Endothelial cell of umbilical vein (primary cell): Measurements from ENCODE around the gene RNF217. TPM values are rescaled to one million over a fixed set of nuclear protein-coding genes. Genes with fewer than 3 reads are reported as not detected.

Experiments
- BruUV-seq: library from RNA; stranded (reverse); fragments of 400-500 nt; replicated peaks from 2 replicates; lab custom pipeline; 2021; lab: Mats Ljungman, UMichigan
- CTCF ChIA-PET: fragments of 300-600, 350-600 bp; sonication (Branson Sonifier 250); formaldehyde crosslinking; loops from one replicate; lab custom pipeline; 2021; ENCODE audit warnings: antibody characterized with exemption, inconsistent platforms; lab: Charles Lee
- POLR2A ChIA-PET: fragments of 300-600, 350-600 bp; sonication (Branson Sonifier 250); formaldehyde crosslinking; loops from one replicate; lab custom pipeline; 2021; ENCODE audit warnings: antibody characterized with exemption, inconsistent platforms; lab: Charles Lee
- DNase-seq: peaks from one replicate; pipeline ENCODE4 v3.0.0-alpha.2; 2011; ENCODE audit warnings: low read depth, low spot score
- FAIRE-seq: peaks from 2 replicates; lab custom pipeline; 2011; peaks lifted over from hg19 to GRCh38; lab: Jason Lieb, UNC
- H2AFZ ChIP-seq: 2 replicates; pipeline ENCODE4 v1.6.0; 2012; ENCODE audit warnings: low read depth, low read length, control low read depth, inconsistent platforms
- H3K27ac ChIP-seq: 2 replicates; pipeline ENCODE4 v1.5.1; 2011; ENCODE audit warnings: low read depth, mild to moderate bottlenecking, control low read depth, low read length, moderate library complexity; ENCODE audit not compliant: insufficient read depth
- H3K27me3 ChIP-seq, 2 experiments: 2 replicates each; pipeline versions ENCODE4 v1.6.0 to v1.6.1; 2011; ENCODE audit warnings: low read length in 2 of 2, mixed read lengths in 1 of 2; ENCODE audit not compliant: control insufficient read depth in 2 of 2, insufficient read depth in 2 of 2
- H3K36me3 ChIP-seq, 2 experiments: 2 replicates in 1 of 2; 3 replicates in 1 of 2; pipeline ENCODE4 v1.5.1; 2011; ENCODE audit warnings: low read length in 2 of 2, mild to moderate bottlenecking in 1 of 2, moderate library complexity in 1 of 2; ENCODE audit not compliant: control insufficient read depth in 2 of 2, insufficient read depth in 2 of 2; ENCODE audit errors: extremely low read depth in 1 of 2
- H3K4me1 ChIP-seq: 3 replicates; pipeline ENCODE4 v1.5.1; 2011; ENCODE audit warnings: mild to moderate bottlenecking, low read length; ENCODE audit not compliant: control insufficient read depth, insufficient read depth; ENCODE audit errors: extremely low read depth
- H3K4me2 ChIP-seq: 2 replicates; pipeline ENCODE4 v1.6.1; 2011; ENCODE audit warnings: low read length, control low read depth, mixed read lengths; ENCODE audit not compliant: insufficient read depth
- H3K4me3 ChIP-seq, 3 experiments: fragments of 200-600 bp in 1 of 3; sonication (generic), shearing (Covaris generic) in 1 of 3; replicated peaks in 1 of 3; 2 replicates each; pipeline ENCODE4 v1.5.1; 2011 to 2016; ENCODE audit warnings: control low read depth in 3 of 3, low read length in 3 of 3, mild to moderate bottlenecking in 2 of 3, inconsistent platforms in 1 of 3, low read depth in 1 of 3, moderate library complexity in 1 of 3; ENCODE audit not compliant: insufficient read depth in 1 of 3
- H3K79me2 ChIP-seq: 2 replicates; pipeline ENCODE4 v1.6.0; 2012; ENCODE audit warnings: low read length, inconsistent platforms; ENCODE audit not compliant: control insufficient read depth, insufficient read depth
- H3K9ac ChIP-seq: replicated peaks from 2 replicates; pipeline ENCODE3; 2011; ENCODE audit warnings: low read length, control low read depth; ENCODE audit not compliant: insufficient read depth; ENCODE audit errors: extremely low read depth
- H3K9me1 ChIP-seq: replicated peaks from 3 replicates; pipeline ENCODE4 v1.6.0; 2011; ENCODE audit warnings: mild to moderate bottlenecking, low read length; ENCODE audit not compliant: control insufficient read depth, insufficient read depth; ENCODE audit errors: extremely low read depth
- H3K9me3 ChIP-seq: replicated peaks from 2 replicates; pipeline ENCODE4 v1.5.1; 2012; ENCODE audit warnings: low read length, inconsistent platforms; ENCODE audit not compliant: control insufficient read depth, insufficient read depth
- H4K20me1 ChIP-seq: replicated peaks from 2 replicates; pipeline ENCODE3; 2011; ENCODE audit warnings: mild to moderate bottlenecking, low read length; ENCODE audit not compliant: control insufficient read depth, insufficient read depth; ENCODE audit errors: extremely low read depth
- EZH2 ChIP-seq: IDR thresholded peaks from 2 replicates; pipeline ENCODE4 v1.6.1; 2012; ENCODE audit warnings: borderline replicate concordance, low read depth, mild to moderate bottlenecking, moderate library complexity, low read length, inconsistent platforms; ENCODE audit not compliant: severe bottlenecking
- FOS ChIP-seq: IDR thresholded peaks from 2 replicates; pipeline ENCODE4 v1.6.1; 2011; ENCODE audit warnings: mild to moderate bottlenecking, low read length, moderate library complexity, borderline replicate concordance; ENCODE audit not compliant: insufficient read depth
- GATA2 ChIP-seq: IDR thresholded peaks from 2 replicates; pipeline ENCODE4 v1.7.0; 2011; ENCODE audit warnings: low read depth, mild to moderate bottlenecking, moderate library complexity, mixed read lengths, low read length; ENCODE audit not compliant: insufficient read length, insufficient read depth
- JUN ChIP-seq: IDR thresholded peaks from 2 replicates; pipeline ENCODE4 v1.6.1; 2011; ENCODE audit warnings: borderline replicate concordance, low read depth; ENCODE audit not compliant: insufficient read length, insufficient read depth
- MYC ChIP-seq: IDR thresholded peaks from one replicate; pipeline ENCODE4 v1.6.1; 2011; ENCODE audit warnings: mild to moderate bottlenecking, low read depth, low read length
- dilution Hi-C: fragments of 300-500 bp; cut with MboI; formaldehyde crosslinking; loops from one replicate; pipeline ENCODE4 v1.15.0; 2019; ENCODE audit warnings: low sequenced_read_pairs; ENCODE audit not compliant: extremely low pct_ligation_motif_present
- intact Hi-C: fragments of 100-400 bp; cut with micrococcal nuclease; formaldehyde crosslinking; loops from one replicate; pipeline ENCODE4 v1.10.0; 2022
- polyA plus RNA-seq, 4 experiments: library from polyadenylated mRNA; depleted of rRNA in 3 of 4; stranded (reverse) in 3 of 4; unstranded in 1 of 4; fragments of >200 nt; gene quantifications; 2 replicates each; pipeline versions ENCODE4 v1.2.1 to v1.2.3, GENCODE V29; 2011 to 2012; ENCODE audit warnings: missing spikeins in 1 of 4
- total RNA-seq: library from RNA; stranded (reverse); gene quantifications from 2 replicates; pipeline ENCODE4 v1.2.3, GENCODE V29; 2021
- TF ChIP-seq, protein P1 (sequence below): IDR thresholded peaks from 2 replicates; pipeline ENCODE4 v1.6.1; 2011; ENCODE audit not compliant: insufficient read depth, insufficient read length
- TF ChIP-seq, protein P2 (sequence below), 2 donors: IDR thresholded peaks; 1 replicate in 1 of 2; 2 replicates in 1 of 2; pipeline ENCODE4 v1.5.1; 2011; ENCODE audit warnings: low read length in 2 of 2, mild to moderate bottlenecking in 2 of 2, moderate library complexity in 2 of 2, control low read depth in 1 of 2, inconsistent platforms in 1 of 2, low read depth in 1 of 2; ENCODE audit not compliant: insufficient read depth in 1 of 2; ENCODE audit errors: extremely low read depth in 1 of 2

Gene RNF217
- total and polyA plus RNA-seq, 2 donors (not counting 3 experiments of a cell fraction or from before 2014, with no cell fraction given): 8.8 to 32.5 TPM

DNA sequence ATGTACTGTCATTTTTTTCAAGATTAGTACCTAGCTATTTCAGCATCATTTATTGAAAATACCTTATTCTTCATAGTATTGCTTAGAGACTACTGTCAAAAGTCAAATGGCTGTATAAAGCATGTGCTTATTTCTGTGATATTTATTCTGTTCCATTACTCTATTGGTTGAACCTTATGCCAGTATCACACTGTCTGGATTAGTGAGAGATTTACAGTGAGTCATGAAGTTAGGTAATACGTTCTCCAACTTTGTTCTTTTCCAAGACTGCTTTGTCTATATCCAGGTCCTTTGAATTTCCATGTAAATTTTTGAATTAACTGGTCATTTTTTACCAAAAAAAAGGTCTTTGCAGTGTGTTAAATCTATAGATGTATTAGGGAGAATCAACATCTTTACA lies 18.6 kb upstream of the RNF217 start:
- Histone ChIP-seq H3K9me3 (no peaks in the 10 kb centered on the region), H3K79me2 (no peaks in the 10 kb centered on the region), H3K9me1 (no peaks in the 10 kb centered on the region), H4K20me1 (no peaks in the 10 kb centered on the region), H3K27me3 (no peaks in the 10 kb centered on the region), H2AFZ (no peak overlapping the region), H3K36me3 (no peaks in the 10 kb centered on the region), H3K4me2 (no peak overlapping the region), H3K4me3 (no peak overlapping the region), H3K9ac (no peak overlapping the region), H3K4me1 (no peaks in the 10 kb centered on the region), H3K27ac (no peak overlapping the region)
- BruUV-seq: no TSS peak
- POLR2A ChIA-PET: no interaction called here
- intact Hi-C loops: no loop called here
- TF ChIP-seq GATA2: no peak
- no peak for TF ChIP-seq EZH2
- TF ChIP-seq, protein P1, sequence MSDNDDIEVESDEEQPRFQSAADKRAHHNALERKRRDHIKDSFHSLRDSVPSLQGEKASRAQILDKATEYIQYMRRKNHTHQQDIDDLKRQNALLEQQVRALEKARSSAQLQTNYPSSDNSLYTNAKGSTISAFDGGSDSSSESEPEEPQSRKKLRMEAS: no peak
- TF ChIP-seq JUN: no peak
- TF ChIP-seq, protein P2, sequence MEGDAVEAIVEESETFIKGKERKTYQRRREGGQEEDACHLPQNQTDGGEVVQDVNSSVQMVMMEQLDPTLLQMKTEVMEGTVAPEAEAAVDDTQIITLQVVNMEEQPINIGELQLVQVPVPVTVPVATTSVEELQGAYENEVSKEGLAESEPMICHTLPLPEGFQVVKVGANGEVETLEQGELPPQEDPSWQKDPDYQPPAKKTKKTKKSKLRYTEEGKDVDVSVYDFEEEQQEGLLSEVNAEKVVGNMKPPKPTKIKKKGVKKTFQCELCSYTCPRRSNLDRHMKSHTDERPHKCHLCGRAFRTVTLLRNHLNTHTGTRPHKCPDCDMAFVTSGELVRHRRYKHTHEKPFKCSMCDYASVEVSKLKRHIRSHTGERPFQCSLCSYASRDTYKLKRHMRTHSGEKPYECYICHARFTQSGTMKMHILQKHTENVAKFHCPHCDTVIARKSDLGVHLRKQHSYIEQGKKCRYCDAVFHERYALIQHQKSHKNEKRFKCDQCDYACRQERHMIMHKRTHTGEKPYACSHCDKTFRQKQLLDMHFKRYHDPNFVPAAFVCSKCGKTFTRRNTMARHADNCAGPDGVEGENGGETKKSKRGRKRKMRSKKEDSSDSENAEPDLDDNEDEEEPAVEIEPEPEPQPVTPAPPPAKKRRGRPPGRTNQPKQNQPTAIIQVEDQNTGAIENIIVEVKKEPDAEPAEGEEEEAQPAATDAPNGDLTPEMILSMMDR (IDR thresholded peaks at IDR 0.05; ENCODE audit: extremely low read depth in 1 of 2, insufficient read depth in 1 of 2, low read depth in 1 of 2, low read length in 2 of 2): no peak
- no peak for TF ChIP-seq MYC
- no peak for TF ChIP-seq FOS
- CTCF ChIA-PET: interaction anchor here (0.6 kb wide), 1 partner anchor 11 kb away, joined by 3 read pairs; no protein-coding TSS in a partner anchor
- DNase-seq (no peak), FAIRE-seq (no peak)
- dilution Hi-C loops: no loop called here
